Ovary (tissue), 9 donors: Measurements from ENCODE around the gene CCNI2. TPM values are rescaled to one million over a fixed set of nuclear protein-coding genes. Genes with fewer than 3 reads are reported as not detected.

Experiments
- DNase-seq, 5 donors: peaks; one replicate each; pipeline ENCODE4 v3.0.0-alpha.2; 2019 to 2020
- H3K27ac ChIP-seq, 2 donors: fragments of 200-600 bp; one replicate each; pipeline versions ENCODE4 v1.5.1 to v1.8.0; 2019 to 2022
- H3K27me3 ChIP-seq: fragments of 200-600 bp; one replicate; pipeline ENCODE4 v1.8.0; 2022
- H3K36me3 ChIP-seq: fragments of 200-600 bp; sonication (generic); one replicate; pipeline ENCODE4 v1.5.1; 2019
- H3K4me1 ChIP-seq: one replicate; pipeline ENCODE4 v1.8.1; 2013; ENCODE audit warnings: mild to moderate bottlenecking, moderate library complexity; ENCODE audit not compliant: insufficient read depth
- H3K4me3 ChIP-seq: fragments of 200-600 bp; sonication (generic); one replicate; pipeline ENCODE4 v1.5.1; 2017
- H3K9me3 ChIP-seq, 2 donors: fragments of 200-600 bp in 1 of 2; sonication (generic) in 1 of 2; one replicate each; pipeline versions ENCODE4 v1.5.1 to v1.8.1; 2013 to 2019; ENCODE audit warnings: mild to moderate bottlenecking in 1 of 2, moderate library complexity in 1 of 2
- CTCF ChIP-seq, 3 donors: fragments of 450-650 bp in 2 of 3; fragments of 200-600 bp in 1 of 3; IDR thresholded peaks; one replicate each; pipeline versions ENCODE4 v1.5.1 to v1.8.0; 2016 to 2022; ENCODE audit warnings: antibody characterized with exemption in 3 of 3, mild to moderate bottlenecking in 1 of 3
- EP300 ChIP-seq: sonication (generic); formaldehyde crosslinking; IDR thresholded peaks from one replicate; pipeline ENCODE4 v1.6.1; 2017; ENCODE audit warnings: antibody characterized with exemption
- POLR2A ChIP-seq: fragments of 450-650 bp; IDR thresholded peaks from one replicate; pipeline ENCODE4 v1.6.1; 2017; ENCODE audit warnings: antibody characterized with exemption, mild to moderate bottlenecking, moderate library complexity
- WGBS, 3 donors: extraction: QIAGEN DNeasy Blood & Tissue Kit in 1 of 3; methylation state at CpG; one replicate each; pipeline versions ENCODE4 v1.1.5 to v1.1.7; 2013 to 2017; 5-methylcytosine and 5-hydroxymethylcytosine counted together
- intact Hi-C, 4 donors: fragments of 100-400 bp; cut with DNase I; formaldehyde crosslinking; loops; one replicate each; pipeline versions ENCODE4 v1.11.0 to v1.15.1; 2022 to 2023
- polyA plus RNA-seq, 2 donors: library from polyadenylated mRNA; stranded (reverse); fragments of 200-250 nt in 1 of 2; fragments of 350-450 nt in 1 of 2; fragmentation: Illumina TruSeq in 1 of 2; extraction: RNeasy Lipid Tissue Mini Kit (QIAGEN cat#74804) in 1 of 2; gene quantifications; one replicate each; pipeline ENCODE4 v1.2.3, GENCODE V29; 2013 to 2014
- total RNA-seq, 7 donors: library from RNA; depleted of rRNA in 2 of 7; stranded (reverse); fragments of >200 nt in 2 of 7; fragmentation: NEBNext Ultra II Directional in 3 of 7; extraction: Animal tissue kit (Norgen Biotek cat#: 25700) in 3 of 7; gene quantifications; one replicate each; pipeline versions ENCODE4 v1.1.0 to v1.2.4, GENCODE V29; 2016 to 2023
- donor health status: DM: no; HTN: no; CAD: no; lungs with moderate emphysema.
- donor health status: DM: no; HTN: no; CAD: no.
- donor health status: Bipolar disorder and iron deficiency.
- donor health status: DM: yes; HTN: yes; CAD: no.
- donor health status: DM: no; HTN: no; CAD: no.
- donor health status: DM: yes; HTN: yes; CAD: no.

The CCNI2 gene
- total and polyA plus RNA-seq, 9 donors, result 0.10 to 1.4 (median 0.49) TPM; not detected in 5

GRCh38 chr5:132778129-132778528, 30.9 kb downstream of the CCNI2 start:
- H3K27me3 ChIP-seq, result no peaks in the 10 kb centered on the region
- TF ChIP-seq EP300, result no peak
- TF ChIP-seq CTCF (IDR thresholded peaks at IDR 0.05), result no peak
- TF ChIP-seq POLR2A, result no peak
- H3K4me1 ChIP-seq, result peaks cover 5% of the 10 kb centered on the region
- DNase-seq, result no peak
- no peaks in the 10 kb centered on the region for H3K36me3 ChIP-seq
- H3K27ac ChIP-seq, result no peak overlapping the region
- intact Hi-C loops, result loop anchor here in 1 of 4 donors (5.0 kb wide), 1 partner anchor 44 kb away; no protein-coding TSS in a partner anchor
- H3K4me3 ChIP-seq, result peak overlapping the region; percentile 80
- H3K9me3 ChIP-seq, result no peaks in the 10 kb centered on the region
- 48 to 73% (median 73%) methylated on average over 4 of the region's 4 CpGs for WGBS, 3 donors

DNA sequence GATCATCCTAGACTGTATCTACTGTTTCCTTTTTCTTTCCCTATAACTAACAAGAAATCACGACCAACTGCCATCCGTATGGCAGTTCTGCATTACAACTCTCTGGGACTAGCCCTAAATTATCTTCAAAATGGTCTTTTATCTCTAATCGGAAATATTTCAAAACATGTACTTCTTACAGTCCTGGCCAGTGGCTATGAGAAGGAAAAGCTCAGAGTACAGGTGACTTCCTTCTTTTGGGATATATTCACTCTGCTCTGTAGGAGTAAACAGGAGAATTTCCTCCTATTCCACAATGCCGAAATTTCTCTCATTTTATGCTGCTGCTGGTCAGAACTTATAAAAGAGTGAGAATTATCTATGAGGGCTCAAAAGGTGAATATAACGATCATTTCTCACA, 31.6 kb downstream of the CCNI2 start:
- peaks cover 5% of the 10 kb centered on the region for H3K4me1 ChIP-seq
- no peak for DNase-seq
- 73 to 87% (median 86%) methylated on average over 5 of the region's 5 CpGs for WGBS, 3 donors
- H3K27ac ChIP-seq, result no peak overlapping the region
- H3K27me3 ChIP-seq, result no peaks in the 10 kb centered on the region
- no peaks in the 10 kb centered on the region for H3K36me3 ChIP-seq
- H3K4me3 ChIP-seq, result no peak overlapping the region
- no peak for TF ChIP-seq POLR2A
- no peak for TF ChIP-seq EP300
- no peak for TF ChIP-seq CTCF (IDR thresholded peaks at IDR 0.05)
- H3K9me3 ChIP-seq, result no peaks in the 10 kb centered on the region
- intact Hi-C loops, result loop anchor here in 1 of 4 donors (5.0 kb wide), 1 partner anchor 43 kb away; no protein-coding TSS in a partner anchor

DNA sequence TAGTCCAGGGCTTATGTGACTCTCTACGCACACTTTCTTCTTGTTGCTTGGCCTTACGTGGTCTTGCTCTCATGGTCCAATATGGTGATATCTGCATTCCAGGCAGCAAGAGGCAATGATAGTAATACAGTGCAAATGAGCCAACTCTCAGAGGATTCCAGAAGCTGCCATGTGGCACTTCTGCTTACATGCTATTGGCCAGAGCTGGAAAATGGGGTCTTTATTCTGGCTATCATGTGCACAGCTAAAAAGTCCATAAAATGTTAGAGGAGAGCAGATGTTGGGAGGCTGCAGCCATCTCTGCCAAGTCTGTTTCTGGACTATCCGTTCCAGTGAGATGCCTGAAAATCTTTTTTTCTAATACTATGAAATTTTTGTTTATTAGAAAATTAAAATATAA, 32.7 kb downstream of the CCNI2 start:
- intact Hi-C loops, result loop anchor here in 1 of 4 donors (5.0 kb wide), 1 partner anchor 42 kb away; no protein-coding TSS in a partner anchor
- no peak for DNase-seq
- no peaks in the 10 kb centered on the region for H3K9me3 ChIP-seq
- H3K4me3 ChIP-seq, result no peak overlapping the region
- peaks cover 5% of the 10 kb centered on the region for H3K4me1 ChIP-seq
- WGBS, 3 donors, result 75 to 83% (median 80%) methylated on average over 3 of the region's 3 CpGs
- H3K27ac ChIP-seq, result no peak overlapping the region
- H3K36me3 ChIP-seq, result no peaks in the 10 kb centered on the region
- no peaks in the 10 kb centered on the region for H3K27me3 ChIP-seq
- TF ChIP-seq CTCF (IDR thresholded peaks at IDR 0.05), result no peak

- DNase-seq, result no peak
- WGBS, 3 donors, result 34 to 71% (median 53%) methylated on average over 1 of the region's 1 CpG
- Histone ChIP-seq H3K27ac (no peak overlapping the region), H3K4me3 (no peak overlapping the region), H3K9me3 (no peaks in the 10 kb centered on the region), H3K36me3 (no peaks in the 10 kb centered on the region), H3K27me3 (no peaks in the 10 kb centered on the region), H3K4me1 (peaks cover 5% of the 10 kb centered on the region)
- TF ChIP-seq POLR2A, result no peak
- no peak for TF ChIP-seq CTCF (IDR thresholded peaks at IDR 0.05)
- intact Hi-C loops, result no loop called here
Measured at GRCh38 chr5:132780577-132780976, 33.4 kb downstream of the CCNI2 start.

DNA sequence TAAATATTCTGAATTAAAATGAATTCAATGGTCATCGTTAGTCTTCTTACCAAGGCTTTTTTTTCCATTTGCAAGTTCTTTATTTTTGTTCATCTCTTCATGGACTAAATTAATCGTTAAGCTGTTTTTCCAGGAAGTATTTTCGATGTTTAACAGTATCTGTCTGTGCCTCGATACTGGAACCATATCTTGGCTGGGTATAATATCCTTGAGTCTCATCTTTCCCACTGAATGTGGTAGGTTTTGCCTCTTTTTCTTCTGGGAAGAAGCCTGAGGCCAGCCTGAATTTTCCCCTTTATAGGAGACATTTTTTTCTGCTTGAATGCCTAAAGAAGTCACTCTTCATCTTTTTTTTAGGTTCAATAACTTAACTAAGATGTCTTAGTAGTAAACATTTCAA, 33.8 kb downstream of the CCNI2 start:
- H3K4me1 ChIP-seq, result peaks cover 4% of the 10 kb centered on the region
- no peaks in the 10 kb centered on the region for H3K36me3 ChIP-seq
- intact Hi-C loops, result no loop called here
- TF ChIP-seq CTCF (IDR thresholded peaks at IDR 0.05) (no peak), EP300 (no peak), POLR2A (no peak)
- H3K27ac ChIP-seq, result no peak overlapping the region
- no peaks in the 10 kb centered on the region for H3K27me3 ChIP-seq
- H3K9me3 ChIP-seq, result no peaks in the 10 kb centered on the region
- DNase-seq, result no peak
- no peak overlapping the region for H3K4me3 ChIP-seq
- 21 to 71% (median 37%) methylated on average over 4 of the region's 4 CpGs for WGBS, 3 donors
